HuH-7 (cell line): ENCODE data around the gene CCZ1.
"Not testable (repeated sequence)": the region's sequence is repeated elsewhere in the genome, so short reads cannot be mapped to it uniquely, and the experiment has no call there.

Source experiments
- DNase-seq: peaks from one replicate; pipeline ENCODE4 v3.0.0; 2011; ENCODE audit warnings: low spot score

The CCZ1 gene

DNA sequence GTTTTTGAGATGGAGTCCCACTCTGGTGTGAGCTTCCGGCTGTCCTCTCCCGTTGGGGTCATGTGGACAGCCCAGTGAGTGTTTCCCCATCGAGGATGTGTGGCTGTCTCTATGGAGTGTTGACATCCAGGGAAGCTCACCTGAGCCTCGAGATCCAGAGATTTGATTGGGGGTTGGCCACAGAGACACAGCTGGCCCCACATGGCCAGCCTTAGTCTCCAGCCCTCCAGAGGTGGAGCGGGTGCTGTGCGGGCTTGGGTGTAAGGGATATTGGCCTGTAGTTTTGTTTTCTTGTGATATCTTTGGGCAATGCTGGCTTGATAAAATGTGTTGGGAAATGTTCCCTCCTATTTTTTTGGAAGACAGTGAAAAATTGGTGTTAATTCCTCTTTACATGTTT is 18.0 kb downstream of the CCZ1 start:
- not testable (repeated sequence) for DNase-seq

DNA sequence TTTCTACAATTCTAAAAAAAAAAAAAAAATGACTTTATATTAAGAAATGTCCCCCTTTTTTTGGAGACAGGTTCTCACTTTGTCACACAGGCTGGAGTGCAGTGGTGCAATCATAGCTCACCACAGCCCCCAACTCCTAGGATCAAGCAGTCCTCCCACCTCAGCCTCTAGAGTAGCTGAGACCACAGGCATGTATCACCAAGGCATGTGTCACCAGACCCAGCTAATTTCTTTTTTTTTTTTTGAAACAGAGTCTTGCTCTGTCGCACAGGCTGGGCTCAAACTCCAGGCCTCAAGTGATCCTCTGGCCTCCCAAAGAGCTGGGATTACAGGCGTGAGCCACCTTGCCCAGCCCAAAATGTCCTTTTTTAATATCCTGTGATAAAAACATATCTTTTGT is 25.6 kb downstream of the CCZ1 start:
- not testable (repeated sequence) for DNase-seq

DNA sequence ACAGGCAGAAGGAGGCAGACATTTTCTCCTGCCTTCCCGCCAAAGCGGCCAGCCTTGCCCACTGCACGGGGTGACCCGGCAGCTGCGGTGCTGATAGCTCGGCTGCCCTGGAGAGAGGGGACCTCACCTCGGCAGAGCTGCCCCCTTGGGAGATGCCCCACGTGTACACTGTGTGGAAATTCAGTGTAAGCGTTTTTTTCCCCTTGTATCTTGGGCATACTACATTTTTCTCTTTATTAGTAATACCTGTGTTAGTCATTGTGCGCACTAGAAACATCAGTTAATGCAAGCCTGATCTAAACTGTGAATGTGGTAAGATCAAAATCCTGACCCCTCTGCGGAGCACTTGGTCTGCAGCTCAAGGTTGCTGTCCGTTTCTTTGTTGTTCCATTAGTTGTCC is 26.1 kb downstream of the CCZ1 start:
- not testable (repeated sequence) for DNase-seq

DNA sequence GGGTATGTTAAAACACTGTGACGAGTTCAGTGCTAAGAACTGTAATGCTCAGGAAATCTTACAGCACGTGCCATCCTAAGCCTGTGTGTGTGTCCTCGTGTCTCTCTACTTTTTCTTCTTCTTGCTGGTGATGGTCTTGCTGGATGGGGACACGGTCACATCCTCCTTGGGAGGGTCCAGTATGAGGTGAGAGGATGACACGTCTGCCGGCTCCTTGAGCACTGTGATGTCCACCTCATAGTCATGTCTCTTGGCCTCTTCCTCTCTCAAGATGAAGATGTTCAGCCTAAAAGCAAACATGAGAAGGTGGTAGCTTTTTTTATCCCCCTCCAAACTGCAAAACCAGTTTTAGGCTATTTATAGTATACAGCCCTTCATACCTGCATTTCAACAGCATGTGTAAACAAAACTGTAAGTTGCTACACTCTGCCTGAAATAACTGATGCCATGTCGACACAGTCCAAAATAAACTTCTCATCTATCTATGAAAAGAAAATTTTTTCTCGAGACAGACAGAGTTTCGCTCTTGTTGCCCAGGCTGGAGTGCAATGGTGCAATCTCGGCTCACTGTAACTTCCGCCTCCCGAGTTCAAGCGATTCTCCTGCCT is 27.8 kb downstream of the CCZ1 start:
- DNase-seq, result not testable (repeated sequence)

DNA sequence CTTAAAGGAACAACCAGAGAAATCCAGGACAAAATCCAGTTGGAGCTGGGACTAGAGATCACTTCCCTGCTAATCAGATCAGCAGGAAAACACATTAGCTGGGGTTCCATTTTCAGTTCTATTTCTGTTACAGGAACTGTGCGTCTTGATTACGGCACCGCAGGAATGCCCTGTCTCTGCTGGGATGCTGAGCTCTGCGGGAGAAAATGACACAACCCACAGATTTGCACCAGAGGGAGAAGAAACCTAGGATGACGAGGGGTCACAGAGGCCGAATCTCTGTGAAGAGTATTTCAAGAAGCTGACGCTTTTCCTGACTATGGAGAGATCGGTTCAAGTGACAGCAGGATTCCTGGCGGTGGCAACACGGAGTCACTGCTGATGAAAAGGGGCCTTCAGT is 31.8 kb downstream of the CCZ1 start:
- DNase-seq, result not testable (repeated sequence)

DNA sequence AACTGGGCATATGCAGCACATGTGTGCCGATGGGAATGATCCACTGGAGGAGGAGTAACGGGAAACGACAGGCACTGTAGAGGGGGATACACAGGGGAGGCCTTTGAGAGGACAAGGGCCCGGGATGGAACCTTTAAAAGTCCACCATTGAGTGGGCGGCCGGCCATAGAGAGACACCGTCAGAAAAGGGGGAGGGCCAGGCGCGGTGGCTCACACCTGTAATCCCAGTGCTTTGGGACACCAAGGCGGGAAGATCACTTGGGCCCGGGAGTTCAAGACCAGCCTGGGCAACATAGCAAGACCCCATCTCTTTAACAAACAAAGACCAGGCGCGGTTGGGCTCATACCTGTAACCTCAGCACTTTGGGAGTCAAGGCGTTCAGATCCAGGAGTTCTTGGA is 32.7 kb downstream of the CCZ1 start:
- DNase-seq, result not testable (repeated sequence)

DNA sequence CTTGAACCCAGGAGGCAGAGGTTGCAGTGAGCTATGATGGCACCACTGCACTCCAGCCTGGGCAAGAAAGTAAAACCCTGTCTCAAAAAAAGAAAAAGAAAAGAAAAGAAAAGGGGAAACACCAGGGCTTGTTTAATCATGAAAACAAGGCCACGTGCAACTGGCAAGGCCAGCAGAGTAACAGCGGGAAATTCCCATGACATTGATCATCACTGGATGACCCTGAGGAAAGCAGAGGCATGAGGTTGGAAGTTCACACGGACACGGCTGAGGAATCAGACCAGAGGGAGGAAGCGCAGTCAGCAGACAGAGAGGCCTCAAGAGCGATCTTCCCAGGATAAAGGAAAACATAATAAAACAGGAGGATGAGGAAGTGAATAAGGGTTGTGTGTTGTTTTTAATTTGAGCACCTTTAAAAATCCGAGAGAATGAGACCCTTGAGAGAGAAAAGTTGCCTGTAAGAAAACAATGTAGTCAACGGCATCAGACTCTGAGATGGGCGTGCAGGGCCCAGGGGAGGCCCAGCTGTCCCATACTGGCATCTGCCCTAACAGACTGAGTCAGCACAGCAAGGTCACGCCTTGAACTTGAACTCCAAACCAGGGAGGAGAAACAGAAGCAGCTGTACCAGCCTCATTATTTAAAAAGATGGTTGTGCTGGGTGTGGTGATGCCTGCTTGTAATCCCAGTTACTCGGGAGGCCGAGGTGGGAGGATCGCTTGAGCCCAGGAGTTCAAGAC is 33.5 kb downstream of the CCZ1 start:
- not testable (repeated sequence) for DNase-seq

DNA sequence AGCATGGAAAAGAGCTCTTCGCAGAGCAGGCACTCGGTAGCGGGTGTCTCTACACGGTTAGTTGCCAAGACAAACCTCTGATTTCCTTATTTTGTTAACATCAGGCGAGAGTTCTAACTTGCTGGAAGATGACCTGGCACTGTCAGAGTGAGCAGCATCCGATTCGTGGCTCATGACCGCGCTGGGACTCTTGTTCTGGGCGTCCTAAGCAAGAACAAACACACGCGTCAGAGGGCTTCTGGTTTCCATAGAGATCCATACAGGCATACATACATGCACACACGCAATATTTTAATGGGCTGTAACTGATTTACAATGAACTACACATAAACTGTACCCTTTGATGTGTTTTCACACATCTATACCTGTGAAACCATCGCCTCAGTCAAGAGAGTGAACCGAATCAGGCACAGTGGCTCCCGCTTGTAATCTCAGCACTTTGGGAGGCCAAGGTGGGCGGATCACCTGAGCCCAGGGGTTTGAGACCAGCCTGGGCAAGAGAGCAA is 36.5 kb downstream of the CCZ1 start:
- not testable (repeated sequence) for DNase-seq

DNA sequence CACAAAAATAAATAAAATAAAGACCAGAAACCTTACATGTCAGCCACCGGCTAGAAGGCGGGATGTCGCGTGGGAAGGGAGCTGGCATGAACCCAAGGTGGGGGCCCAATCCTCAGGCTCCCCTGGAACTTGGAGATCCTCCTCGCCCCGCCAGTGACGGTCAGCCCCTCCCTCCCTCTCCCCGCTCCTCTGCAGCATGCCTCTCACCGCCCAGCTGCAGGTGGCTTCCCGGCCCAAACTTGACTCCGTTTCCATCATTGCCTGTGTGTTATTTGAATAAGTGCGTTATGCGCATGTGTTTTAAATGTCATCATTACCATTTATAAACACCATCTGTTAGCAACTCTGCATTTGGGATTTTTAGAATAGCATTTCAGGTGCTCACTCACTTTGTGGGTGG is 64.7 kb downstream of the CCZ1 start:
- not testable (repeated sequence) for DNase-seq

DNA sequence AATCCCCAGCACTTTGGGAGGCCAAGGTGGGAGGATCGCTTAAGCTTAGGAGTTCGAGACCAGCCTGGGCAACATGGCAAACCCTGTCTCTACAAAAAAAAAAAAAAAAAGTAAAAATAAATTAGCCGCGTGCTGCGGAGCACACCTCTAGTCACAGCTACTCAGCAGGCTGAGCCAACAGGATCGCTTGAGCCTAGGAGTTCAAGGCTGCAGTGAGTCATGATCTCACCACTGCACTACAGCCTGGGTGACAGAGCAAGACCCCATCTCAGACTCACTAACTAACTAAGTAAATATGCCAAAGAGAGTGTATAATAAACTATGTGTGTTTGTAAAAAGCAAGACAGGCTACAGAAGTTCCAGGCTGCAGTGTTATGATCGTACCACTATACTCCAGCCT is 65.3 kb downstream of the CCZ1 start:
- not testable (repeated sequence) for DNase-seq

DNA sequence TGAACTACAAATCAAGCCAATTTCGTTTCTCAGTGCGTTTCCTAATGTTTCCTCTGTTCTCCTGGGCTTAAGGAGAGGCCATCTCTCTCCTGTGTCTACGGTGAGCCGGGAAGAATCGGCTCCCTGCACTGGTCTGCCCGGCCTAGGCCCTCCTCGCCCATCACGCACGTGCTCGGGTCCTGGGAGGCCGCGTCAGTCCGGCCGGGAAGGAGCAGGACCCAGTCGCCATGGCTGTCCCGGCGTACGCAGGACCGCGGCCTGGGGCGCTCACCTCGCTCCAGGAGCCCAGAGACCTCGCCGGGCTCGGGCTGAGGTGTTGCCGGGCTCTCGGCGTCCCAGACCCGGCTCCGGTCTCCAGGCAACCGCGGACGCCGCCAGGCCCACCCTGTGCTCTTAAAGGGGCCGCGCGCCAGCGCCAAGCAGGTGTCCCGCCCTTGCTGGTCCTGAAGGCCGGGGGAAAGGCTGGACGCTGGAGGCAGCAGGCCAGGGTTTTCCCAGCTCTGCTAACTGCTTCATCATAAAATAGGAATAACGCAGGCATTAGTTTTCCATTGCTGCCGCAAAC is 71.9 kb downstream of the CCZ1 start, which contains the start of gene RSPH10B:
RSPH10B (minus strand) TSS at position 343 of the 565 bp plus-strand sequence. CDS start 3,573 bp downstream, outside the sequence.
- not testable (repeated sequence) for DNase-seq

DNA sequence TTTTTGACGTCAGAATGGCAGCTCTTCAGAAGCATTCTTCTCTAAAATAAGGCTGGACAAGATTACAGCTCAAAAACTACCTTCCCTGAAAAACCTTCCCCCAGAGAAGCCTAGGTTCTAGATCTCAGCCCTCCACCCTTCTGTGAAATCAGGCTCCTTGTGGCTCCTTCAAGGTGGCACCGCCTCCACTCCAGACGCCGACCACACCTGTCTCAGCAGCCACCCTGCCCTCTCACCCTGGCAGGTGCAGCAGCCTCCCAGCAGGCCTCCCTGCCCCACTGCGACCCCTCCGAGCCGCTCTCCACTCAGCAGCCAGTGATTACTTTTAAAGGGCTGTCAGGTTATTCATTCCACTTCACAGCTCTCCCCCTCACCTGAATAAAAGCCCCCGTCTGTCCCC is 75.0 kb downstream of the CCZ1 start:
- DNase-seq, result not testable (repeated sequence)
